Lung (tissue), 12 donors: ENCODE measurements around the gene OOSP1. TPM values are rescaled to one million over a fixed set of nuclear protein-coding genes. Genes with fewer than 3 reads are reported as not detected.

Experiments
- ATAC-seq: fragments of 200-7000 bp; cut with Tn5 transposase; one replicate; pipeline ENCODE4 v1.9.1; 2020; ENCODE audit warnings: moderate number of reproducible peaks; ENCODE audit not compliant: insufficient read depth, low FRiP score
- DNase-seq, 3 donors: peaks; one replicate each; pipeline ENCODE4 v3.0.0-alpha.2; 2013 to 2017
- H3K27ac ChIP-seq, 2 donors: one replicate each; pipeline ENCODE4 v1.5.1; 2013; ENCODE audit warnings: mild to moderate bottlenecking in 2 of 2, moderate library complexity in 2 of 2, control low read depth in 1 of 2, inconsistent platforms in 1 of 2, low read depth in 1 of 2, low read length in 1 of 2
- H3K27me3 ChIP-seq, 3 donors: one replicate each; pipeline ENCODE4 v1.5.1; 2013; ENCODE audit warnings: low read length in 2 of 3; ENCODE audit not compliant: control insufficient read depth in 3 of 3, insufficient read depth in 3 of 3
- H3K36me3 ChIP-seq, 4 donors: one replicate each; pipeline ENCODE4 v1.5.1; 2013; ENCODE audit warnings: low read length in 4 of 4, mild to moderate bottlenecking in 1 of 4, moderate library complexity in 1 of 4; ENCODE audit not compliant: control insufficient read depth in 4 of 4, insufficient read depth in 4 of 4
- H3K4me1 ChIP-seq, 5 donors: one replicate each; pipeline ENCODE4 v1.5.1; 2013; ENCODE audit warnings: low read length in 5 of 5, mild to moderate bottlenecking in 2 of 5, moderate library complexity in 1 of 5; ENCODE audit not compliant: control insufficient read depth in 5 of 5, insufficient read depth in 5 of 5
- H3K4me3 ChIP-seq: one replicate; pipeline ENCODE4 v1.5.1; 2013; ENCODE audit warnings: mild to moderate bottlenecking, control low read depth, moderate library complexity
- H3K9ac ChIP-seq, 2 donors: one replicate each; pipeline ENCODE4 v1.5.1; 2013; ENCODE audit warnings: low read length in 2 of 2, control low read depth in 1 of 2; ENCODE audit not compliant: insufficient read depth in 1 of 2
- H3K9me3 ChIP-seq, 4 donors: one replicate each; pipeline ENCODE4 v1.5.1; 2013; ENCODE audit warnings: low read length in 3 of 4, mild to moderate bottlenecking in 1 of 4, moderate library complexity in 1 of 4; ENCODE audit not compliant: control insufficient read depth in 4 of 4, insufficient read depth in 3 of 4
- WGBS, 2 donors: extraction: QIAGEN DNeasy Blood & Tissue Kit; methylation state at CpG; one replicate each; pipeline ENCODE4 v1.1.7; 2013; 5-methylcytosine and 5-hydroxymethylcytosine counted together
- polyA plus RNA-seq, 2 donors: library from polyadenylated mRNA; stranded (reverse); fragments of 200-250 nt; gene quantifications; one replicate each; pipeline ENCODE4 v1.2.1, GENCODE V29; 2013
- total RNA-seq, 2 donors: library from RNA; depleted of rRNA in 1 of 2; stranded (reverse); fragments of >200 nt in 1 of 2; gene quantifications; one replicate each; pipeline ENCODE4 v1.2.1, GENCODE V29; 2014 to 2021
- TF ChIP-seq, protein P1 (sequence below): IDR thresholded peaks from 2 replicates; pipeline ENCODE4 v1.5.1; 2012; ENCODE audit warnings: mild to moderate bottlenecking; ENCODE audit errors: control extremely low read depth, extremely low read depth
- donor health status: control.
- donor health status: control.
- donor health status: Bipolar disorder and iron deficiency.
- donor health status: healthy.
- donor health status: DM: yes; HTN: yes; CAD: no.

Gene OOSP1
- total and polyA plus RNA-seq, 4 donors, result not detected

DNA sequence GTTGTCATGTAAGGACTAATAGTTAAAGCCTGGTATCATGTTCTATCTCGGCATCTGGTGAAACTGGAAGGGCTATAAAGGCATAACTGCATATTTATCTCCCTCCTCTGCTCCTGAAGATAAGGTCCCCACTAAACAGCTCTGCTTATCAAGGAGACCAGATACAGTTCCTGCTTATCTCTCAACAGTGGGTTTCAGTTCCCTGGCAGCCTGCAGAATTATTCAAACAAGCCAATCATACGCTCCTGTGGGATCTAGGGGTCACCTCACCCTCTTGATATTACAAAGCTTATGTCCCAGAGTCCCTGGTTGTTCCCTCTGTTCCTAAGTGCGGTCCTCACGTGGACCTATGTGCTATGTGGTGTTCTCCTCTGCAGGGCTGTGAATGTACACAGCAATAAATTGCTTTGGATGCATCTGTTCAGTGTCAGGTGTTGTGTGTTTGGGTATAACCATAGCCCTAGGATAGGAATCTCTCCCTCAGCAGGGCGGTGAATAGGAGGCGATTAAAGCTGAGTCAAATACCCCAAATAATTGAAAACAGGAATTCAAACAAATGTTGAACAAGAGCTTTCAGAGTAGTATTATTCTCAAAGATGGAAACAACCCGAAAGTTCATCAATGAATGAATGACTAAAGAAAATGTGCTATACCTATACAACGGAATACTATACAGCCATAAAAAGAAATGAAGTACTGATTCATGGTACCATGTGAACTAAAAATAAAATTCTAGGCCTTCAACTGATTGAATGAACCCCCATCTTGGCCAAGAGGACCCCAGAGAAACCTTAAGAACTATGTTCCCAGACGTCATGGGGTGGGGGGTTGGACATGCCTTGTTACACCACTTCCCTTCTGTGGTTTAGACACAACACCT, 22.5 kb downstream of the OOSP1 start:
- peak in 1 of 3 donors; percentile 1 for DNase-seq
- 71 to 74% methylated on average over 9 of the region's 9 CpGs for WGBS, 2 donors
- ATAC-seq, result no peak
- Histone ChIP-seq H3K9me3 (peaks cover 0 to 2% (median 0%) of the 10 kb centered on the region in 4 donors), H3K27me3 (no peaks in the 10 kb centered on the region), H3K4me1 (peaks cover 0 to 8% (median 0%) of the 10 kb centered on the region in 5 donors), H3K4me3 (no peak overlapping the region), H3K36me3 (no peaks in the 10 kb centered on the region), H3K27ac (no peak overlapping the region), H3K9ac (no peak overlapping the region)
- TF ChIP-seq, protein P1, sequence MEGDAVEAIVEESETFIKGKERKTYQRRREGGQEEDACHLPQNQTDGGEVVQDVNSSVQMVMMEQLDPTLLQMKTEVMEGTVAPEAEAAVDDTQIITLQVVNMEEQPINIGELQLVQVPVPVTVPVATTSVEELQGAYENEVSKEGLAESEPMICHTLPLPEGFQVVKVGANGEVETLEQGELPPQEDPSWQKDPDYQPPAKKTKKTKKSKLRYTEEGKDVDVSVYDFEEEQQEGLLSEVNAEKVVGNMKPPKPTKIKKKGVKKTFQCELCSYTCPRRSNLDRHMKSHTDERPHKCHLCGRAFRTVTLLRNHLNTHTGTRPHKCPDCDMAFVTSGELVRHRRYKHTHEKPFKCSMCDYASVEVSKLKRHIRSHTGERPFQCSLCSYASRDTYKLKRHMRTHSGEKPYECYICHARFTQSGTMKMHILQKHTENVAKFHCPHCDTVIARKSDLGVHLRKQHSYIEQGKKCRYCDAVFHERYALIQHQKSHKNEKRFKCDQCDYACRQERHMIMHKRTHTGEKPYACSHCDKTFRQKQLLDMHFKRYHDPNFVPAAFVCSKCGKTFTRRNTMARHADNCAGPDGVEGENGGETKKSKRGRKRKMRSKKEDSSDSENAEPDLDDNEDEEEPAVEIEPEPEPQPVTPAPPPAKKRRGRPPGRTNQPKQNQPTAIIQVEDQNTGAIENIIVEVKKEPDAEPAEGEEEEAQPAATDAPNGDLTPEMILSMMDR, result no peak

DNA sequence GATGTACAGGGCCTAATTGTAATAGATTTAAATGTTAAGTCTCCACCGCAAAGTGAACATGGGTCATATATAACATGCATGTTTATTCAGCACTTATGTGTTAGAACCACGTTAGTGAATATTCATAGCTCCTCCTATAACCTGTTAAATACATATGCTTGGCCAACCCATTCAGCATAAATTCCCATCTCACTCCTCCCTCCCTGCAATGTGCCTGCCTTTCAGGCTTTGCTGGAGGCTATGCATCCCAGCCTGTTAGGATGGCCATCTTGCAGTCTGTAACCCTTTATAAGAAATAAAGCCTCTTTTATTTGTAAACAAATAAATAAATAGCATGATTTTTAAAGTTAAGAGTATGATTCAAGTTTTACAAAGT, 23.9 kb downstream of the OOSP1 start:
- WGBS, 2 donors, result 81 to 86% methylated on average over 2 of the region's 2 CpGs
- Histone ChIP-seq H3K9ac (no peak overlapping the region), H3K27ac (no peak overlapping the region), H3K4me3 (no peak overlapping the region), H3K36me3 (no peaks in the 10 kb centered on the region), H3K9me3 (peaks cover 0 to 2% (median 0%) of the 10 kb centered on the region in 4 donors), H3K27me3 (no peaks in the 10 kb centered on the region), H3K4me1 (peaks cover 0 to 8% (median 0%) of the 10 kb centered on the region in 5 donors)
- DNase-seq (no peak), ATAC-seq (no peak)
- TF ChIP-seq, protein P1, result no peak

DNA sequence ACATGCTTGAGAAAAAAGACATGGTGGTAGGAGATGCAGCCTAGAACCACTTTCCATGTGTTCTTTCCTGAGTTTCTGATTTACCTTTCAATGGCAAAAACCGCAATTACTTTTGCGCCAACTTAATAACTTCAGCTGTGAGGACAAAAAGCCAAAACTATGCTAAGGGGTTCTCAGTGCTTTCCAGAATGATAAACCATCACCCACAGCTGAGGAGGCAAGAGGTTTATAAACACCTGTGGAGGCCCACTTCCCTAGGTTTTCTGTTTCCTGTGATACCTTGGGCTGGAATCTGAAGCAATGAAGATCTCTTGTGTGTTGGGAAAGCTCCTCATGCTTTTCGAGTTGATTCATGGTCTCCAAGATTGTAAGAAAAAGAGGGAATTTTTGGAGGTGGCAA, 25.5 kb downstream of the OOSP1 start, which contains the start of gene OOSP4A:
Gene OOSP4A, plus strand, starts transcription at position 301 of the 400 bp plus-strand sequence. Its CDS starts 0 bp downstream, at position 301.
- DNase-seq, result no peak
- 81 to 86% methylated on average over 3 of the region's 3 CpGs for WGBS, 2 donors
- no peaks in the 10 kb centered on the region for H3K27me3 ChIP-seq
- ATAC-seq, result no peak
- no peak within 1 kb of the TSS for H3K27ac ChIP-seq
- no peaks in the 10 kb centered on the region for H3K36me3 ChIP-seq
- peaks cover 0 to 10% (median 0%) of the 10 kb centered on the region in 5 donors for H3K4me1 ChIP-seq
- H3K9ac ChIP-seq, result no peak within 1 kb of the TSS
- H3K4me3 ChIP-seq, result no peak within 1 kb of the TSS
- TF ChIP-seq, protein P1, result no peak
- H3K9me3 ChIP-seq, result peaks cover 0 to 2% (median 0%) of the 10 kb centered on the region in 4 donors
